Measurements from ENCODE around the gene LCN10. TPM values are rescaled to one million over a fixed set of nuclear protein-coding genes. Genes with fewer than 3 reads are reported as not detected.

LCN10 gene
- total and polyA plus RNA-seq, 2 of the 13 experiments (the other 11 are each of a cell fraction or from before 2014, with no cell fraction given) = 0.53 to 0.61 TPM

- TF ChIP-seq NR2F6 (IDR thresholded peaks at IDR 0.05) (no peak), NR2F6 (CRISPR knock-in tag; IDR thresholded peaks at IDR 0.05) (peak; percentile 35; the same call in 1 of the 2 replicates), HHEX (CRISPR knock-in tag; IDR thresholded peaks at IDR 0.05) (no peak), ZNF615 (CRISPR knock-in tag; IDR thresholded peaks at IDR 0.05; ENCODE audit: borderline replicate concordance) (no peak), ZNF18 (CRISPR knock-in tag; IDR thresholded peaks at IDR 0.05; ENCODE audit: insufficient replicate concordance) (no peak), NFIB (CRISPR knock-in tag; IDR thresholded peaks at IDR 0.05; ENCODE audit: borderline replicate concordance) (no peak), SRSF4 (IDR thresholded peaks at IDR 0.05; ENCODE audit: low read depth, low read length, poor library complexity, severe bottlenecking) (no peak), PBX3 (CRISPR knock-in tag; IDR thresholded peaks at IDR 0.05; ENCODE audit: borderline replicate concordance) (no peak), GMEB2 (CRISPR knock-in tag; IDR thresholded peaks at IDR 0.05; ENCODE audit: low read depth) (no peak), ZNF20 (CRISPR knock-in tag; IDR thresholded peaks at IDR 0.05) (0 out of 2 replicates have a peak, but pooled peaks have one; percentile 35), ZNF552 (CRISPR knock-in tag; IDR thresholded peaks at IDR 0.05; ENCODE audit: borderline replicate concordance) (no peak), ZNF292 (CRISPR knock-in tag; IDR thresholded peaks at IDR 0.05; ENCODE audit: borderline replicate concordance, low read depth) (no peak), NKX3-1 (CRISPR knock-in tag; IDR thresholded peaks at IDR 0.05) (no peak), XRCC5 (optimal IDR thresholded peaks at IDR 0.05; ENCODE audit: low read length) (peak; percentile 33), RAD21 (CRISPR knock-in tag; IDR thresholded peaks at IDR 0.05) (peak; percentile 87), MAFK (conservative IDR thresholded peaks at IDR 0.05 in 1 of 2, IDR thresholded peaks at IDR 0.05 in 1 of 2; ENCODE audit: low read length in 2 of 2) (0 out of 4 replicates have a peak, but pooled peaks of 1 of the 2 experiments have one; percentile 18)
- TF ChIP-seq, protein P1, sequence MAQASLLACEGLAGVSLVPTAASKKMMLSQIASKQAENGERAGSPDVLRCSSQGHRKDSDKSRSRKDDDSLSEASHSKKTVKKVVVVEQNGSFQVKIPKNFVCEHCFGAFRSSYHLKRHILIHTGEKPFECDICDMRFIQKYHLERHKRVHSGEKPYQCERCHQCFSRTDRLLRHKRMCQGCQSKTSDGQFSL (CRISPR knock-in tag; IDR thresholded peaks at IDR 0.05) = no peak
- TF ChIP-seq, protein P2, sequence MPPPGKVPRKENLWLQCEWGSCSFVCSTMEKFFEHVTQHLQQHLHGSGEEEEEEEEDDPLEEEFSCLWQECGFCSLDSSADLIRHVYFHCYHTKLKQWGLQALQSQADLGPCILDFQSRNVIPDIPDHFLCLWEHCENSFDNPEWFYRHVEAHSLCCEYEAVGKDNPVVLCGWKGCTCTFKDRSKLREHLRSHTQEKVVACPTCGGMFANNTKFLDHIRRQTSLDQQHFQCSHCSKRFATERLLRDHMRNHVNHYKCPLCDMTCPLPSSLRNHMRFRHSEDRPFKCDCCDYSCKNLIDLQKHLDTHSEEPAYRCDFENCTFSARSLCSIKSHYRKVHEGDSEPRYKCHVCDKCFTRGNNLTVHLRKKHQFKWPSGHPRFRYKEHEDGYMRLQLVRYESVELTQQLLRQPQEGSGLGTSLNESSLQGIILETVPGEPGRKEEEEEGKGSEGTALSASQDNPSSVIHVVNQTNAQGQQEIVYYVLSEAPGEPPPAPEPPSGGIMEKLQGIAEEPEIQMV (CRISPR knock-in tag; IDR thresholded peaks at IDR 0.05; ENCODE audit: low read depth) = no peak; the same call in 1 of the 2 replicates
- TF ChIP-seq, protein P3, sequence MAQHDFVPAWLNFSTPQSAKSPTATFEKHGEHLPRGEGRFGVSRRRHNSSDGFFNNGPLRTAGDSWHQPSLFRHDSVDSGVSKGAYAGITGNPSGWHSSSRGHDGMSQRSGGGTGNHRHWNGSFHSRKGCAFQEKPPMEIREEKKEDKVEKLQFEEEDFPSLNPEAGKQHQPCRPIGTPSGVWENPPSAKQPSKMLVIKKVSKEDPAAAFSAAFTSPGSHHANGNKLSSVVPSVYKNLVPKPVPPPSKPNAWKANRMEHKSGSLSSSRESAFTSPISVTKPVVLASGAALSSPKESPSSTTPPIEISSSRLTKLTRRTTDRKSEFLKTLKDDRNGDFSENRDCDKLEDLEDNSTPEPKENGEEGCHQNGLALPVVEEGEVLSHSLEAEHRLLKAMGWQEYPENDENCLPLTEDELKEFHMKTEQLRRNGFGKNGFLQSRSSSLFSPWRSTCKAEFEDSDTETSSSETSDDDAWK (CRISPR knock-in tag; IDR thresholded peaks at IDR 0.05) = no peak
- TF ChIP-seq, protein P4, sequence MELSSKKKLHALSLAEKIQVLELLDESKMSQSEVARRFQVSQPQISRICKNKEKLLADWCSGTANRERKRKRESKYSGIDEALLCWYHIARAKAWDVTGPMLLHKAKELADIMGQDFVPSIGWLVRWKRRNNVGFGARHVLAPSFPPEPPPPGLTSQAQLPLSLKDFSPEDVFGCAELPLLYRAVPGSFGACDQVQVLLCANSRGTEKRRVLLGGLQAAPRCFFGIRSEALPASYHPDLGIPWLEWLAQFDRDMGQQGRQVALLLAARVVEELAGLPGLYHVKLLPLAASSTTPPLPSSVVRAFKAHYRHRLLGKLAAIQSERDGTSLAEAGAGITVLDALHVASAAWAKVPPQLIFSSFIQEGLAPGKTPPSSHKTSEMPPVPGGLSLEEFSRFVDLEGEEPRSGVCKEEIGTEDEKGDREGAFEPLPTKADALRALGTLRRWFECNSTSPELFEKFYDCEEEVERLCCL (CRISPR knock-in tag; IDR thresholded peaks at IDR 0.05; ENCODE audit: borderline replicate concordance) = no peak
Measured at GRCh38 chr9:136787690-136788400, 45.1 kb upstream of the LCN10 start (continued).
